Measurements from ENCODE around the gene UNK. TPM values are rescaled to one million over a fixed set of nuclear protein-coding genes. Genes with fewer than 3 reads are reported as not detected.
"Not testable (repeated sequence)": the region's sequence is repeated elsewhere in the genome, so short reads cannot be mapped to it uniquely, and the experiment has no call there.

The UNK gene
- total RNA-seq, 6 donors from 2014 or later, result 22.4 to 97.4 (median 31.4) TPM

DNA sequence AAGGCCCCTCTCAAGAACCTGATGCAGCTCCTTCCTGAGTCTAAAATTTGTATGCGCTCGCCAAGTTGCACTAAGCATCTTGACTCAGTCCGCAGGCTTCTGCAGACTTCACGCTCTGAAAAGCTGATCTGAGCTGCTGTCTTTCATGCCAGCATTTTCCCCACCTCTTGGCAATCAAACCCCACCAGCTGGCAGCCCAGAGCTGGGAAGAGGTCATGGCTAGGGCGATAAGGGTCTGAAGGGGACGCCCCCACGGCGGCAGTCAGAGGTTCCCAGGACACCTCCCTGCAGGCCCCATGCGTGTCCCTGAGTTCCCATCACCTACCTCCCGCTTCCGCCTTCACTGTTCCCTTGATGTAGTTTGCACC, 64.7 kb downstream of the UNK start:
- TF ChIP-seq POLR2A (IDR thresholded peaks at IDR 0.05), result no peak
- TF ChIP-seq, protein P1, sequence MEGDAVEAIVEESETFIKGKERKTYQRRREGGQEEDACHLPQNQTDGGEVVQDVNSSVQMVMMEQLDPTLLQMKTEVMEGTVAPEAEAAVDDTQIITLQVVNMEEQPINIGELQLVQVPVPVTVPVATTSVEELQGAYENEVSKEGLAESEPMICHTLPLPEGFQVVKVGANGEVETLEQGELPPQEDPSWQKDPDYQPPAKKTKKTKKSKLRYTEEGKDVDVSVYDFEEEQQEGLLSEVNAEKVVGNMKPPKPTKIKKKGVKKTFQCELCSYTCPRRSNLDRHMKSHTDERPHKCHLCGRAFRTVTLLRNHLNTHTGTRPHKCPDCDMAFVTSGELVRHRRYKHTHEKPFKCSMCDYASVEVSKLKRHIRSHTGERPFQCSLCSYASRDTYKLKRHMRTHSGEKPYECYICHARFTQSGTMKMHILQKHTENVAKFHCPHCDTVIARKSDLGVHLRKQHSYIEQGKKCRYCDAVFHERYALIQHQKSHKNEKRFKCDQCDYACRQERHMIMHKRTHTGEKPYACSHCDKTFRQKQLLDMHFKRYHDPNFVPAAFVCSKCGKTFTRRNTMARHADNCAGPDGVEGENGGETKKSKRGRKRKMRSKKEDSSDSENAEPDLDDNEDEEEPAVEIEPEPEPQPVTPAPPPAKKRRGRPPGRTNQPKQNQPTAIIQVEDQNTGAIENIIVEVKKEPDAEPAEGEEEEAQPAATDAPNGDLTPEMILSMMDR (IDR thresholded peaks at IDR 0.05), result no peak
- no peak for TF ChIP-seq POLR2AphosphoS5 (IDR thresholded peaks at IDR 0.05)
- TF ChIP-seq EP300 (IDR thresholded peaks at IDR 0.05), result no peak
- DNase-seq (no peak), ATAC-seq (ENCODE audit: low FRiP score in 2 of 2) (no peak)

DNA sequence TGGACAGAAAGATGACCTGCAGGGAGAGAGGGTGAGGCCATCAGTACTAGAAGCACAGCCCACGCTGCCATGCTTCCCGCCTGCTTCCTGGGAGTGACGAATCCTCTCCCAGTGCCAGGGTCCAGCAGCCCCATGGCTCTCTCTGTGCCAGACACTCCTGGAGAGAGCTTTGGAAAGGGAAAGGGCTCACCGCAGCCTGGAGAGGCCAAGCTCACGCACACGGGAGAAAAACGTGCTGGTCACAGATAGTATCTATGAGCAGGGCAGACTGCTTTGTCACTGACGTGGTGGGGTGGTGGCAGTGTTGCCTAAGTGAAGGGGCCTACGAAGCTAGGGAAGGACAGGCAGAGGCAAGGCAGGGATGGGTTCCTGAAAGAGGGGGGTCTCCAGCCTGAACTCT, 65.1 kb downstream of the UNK start:
- no peaks in the 10 kb centered on the region for H3K9me3 ChIP-seq
- WGBS, 2 donors, result 62 to 79% methylated on average over 9 of the region's 9 CpGs
- DNase-seq (no peak), ATAC-seq (ENCODE audit: low FRiP score in 2 of 2) (no peak)
- H3K27ac ChIP-seq, result peak overlapping the region in 2 of 4 donors; percentile 93 to 96
- TF ChIP-seq POLR2A (IDR thresholded peaks at IDR 0.05) (no peak), POLR2AphosphoS5 (IDR thresholded peaks at IDR 0.05) (no peak), EP300 (IDR thresholded peaks at IDR 0.05) (no peak)
- TF ChIP-seq, protein P1 (IDR thresholded peaks at IDR 0.05), result no peak
- H3K36me3 ChIP-seq, result peaks cover 41 to 69% (median 58%) of the 10 kb centered on the region in 4 donors
- peaks cover 66 to 71% (median 67%) of the 10 kb centered on the region in 4 donors for H3K4me1 ChIP-seq
- no peaks in the 10 kb centered on the region for H3K27me3 ChIP-seq
- H3K4me3 ChIP-seq, result no peak overlapping the region

More for the DNA sequence above, 64.7 kb downstream of the UNK start:
- Histone ChIP-seq H3K27me3 (no peaks in the 10 kb centered on the region), H3K4me1 (peaks cover 67 to 73% (median 69%) of the 10 kb centered on the region in 4 donors), H3K4me3 (no peak overlapping the region), H3K9me3 (no peaks in the 10 kb centered on the region), H3K36me3 (peaks cover 41 to 69% (median 58%) of the 10 kb centered on the region in 4 donors), H3K27ac (peak overlapping the region in 3 of 4 donors; percentile 93 to 96 (median 95))
- WGBS, 2 donors, result 89 to 90% methylated on average over 11 of the region's 11 CpGs

DNA sequence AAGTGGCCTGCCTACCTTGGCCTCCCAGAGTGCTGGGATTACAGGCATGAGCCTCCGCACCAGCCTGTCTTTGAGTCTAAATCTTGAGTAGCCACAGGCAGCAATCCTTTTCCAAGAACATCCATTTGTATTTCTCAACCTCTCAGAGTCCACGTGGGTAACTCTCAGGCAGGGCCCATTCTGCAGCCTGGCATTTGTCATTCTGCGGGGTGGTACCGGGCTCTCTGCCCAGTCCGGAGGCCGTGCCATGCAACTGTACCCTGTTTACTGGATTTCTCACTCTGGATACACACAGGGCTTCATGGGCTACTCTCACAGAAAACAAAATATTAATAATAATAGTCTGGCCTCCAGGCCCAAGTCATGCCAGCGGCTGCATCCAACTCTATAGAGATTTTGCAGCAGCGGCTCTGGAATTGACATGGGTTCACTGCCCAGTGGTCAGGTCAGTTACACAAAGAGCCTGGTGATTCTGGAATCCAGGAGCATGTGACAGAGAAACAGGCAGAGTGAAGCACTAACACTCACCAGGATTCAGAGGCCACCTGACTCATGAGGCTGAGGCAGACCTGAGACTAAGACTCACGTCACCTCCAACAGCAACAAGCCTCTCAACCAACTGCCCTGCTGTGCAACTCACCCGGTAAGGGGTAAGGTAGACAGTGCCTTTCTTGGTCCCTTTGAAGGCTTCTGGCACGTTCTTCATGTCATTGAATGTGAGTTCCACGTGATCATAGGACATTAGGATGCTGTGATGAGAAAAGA, 66.5 kb downstream of the UNK start:
- peaks cover 53 to 59% (median 54%) of the 10 kb centered on the region in 4 donors for H3K4me1 ChIP-seq
- DNase-seq (no peak), ATAC-seq (ENCODE audit: low FRiP score in 2 of 2) (no peak)
- no peak overlapping the region for H3K4me3 ChIP-seq
- no peaks in the 10 kb centered on the region for H3K9me3 ChIP-seq
- no peaks in the 10 kb centered on the region for H3K27me3 ChIP-seq
- TF ChIP-seq POLR2AphosphoS5 (IDR thresholded peaks at IDR 0.05) (no peak), POLR2A (IDR thresholded peaks at IDR 0.05) (no peak), EP300 (IDR thresholded peaks at IDR 0.05) (no peak)
- TF ChIP-seq, protein P1 (IDR thresholded peaks at IDR 0.05), result no peak
- H3K36me3 ChIP-seq, result peaks cover 41 to 66% (median 55%) of the 10 kb centered on the region in 4 donors
- WGBS, 2 donors, result 85 to 93% methylated on average over 12 of the region's 12 CpGs
- H3K27ac ChIP-seq, result peak overlapping the region in 2 of 4 donors; percentile 30

DNA sequence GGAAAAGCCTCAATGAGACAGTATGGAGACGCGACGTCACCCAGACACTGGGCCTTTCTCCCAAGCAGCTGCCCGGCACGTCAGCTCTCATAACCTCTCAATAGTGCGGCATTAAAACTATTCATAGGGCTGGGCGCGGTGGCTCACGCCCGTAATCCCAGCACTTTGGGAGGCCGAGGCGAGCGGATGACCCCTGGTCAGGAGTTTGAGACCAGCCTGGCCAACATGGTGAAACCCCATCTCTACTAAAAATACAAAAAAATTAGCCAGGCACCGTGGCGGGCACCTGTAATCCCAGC, 67.0 kb downstream of the UNK start:
- peaks cover 39 to 61% (median 53%) of the 10 kb centered on the region in 4 donors for H3K36me3 ChIP-seq
- WGBS, 2 donors, result 93 to 94% methylated on average over 15 of the region's 15 CpGs
- H3K27me3 ChIP-seq; DNase-seq; ATAC-seq (ENCODE audit: low FRiP score in 2 of 2); H3K4me3 ChIP-seq; H3K9me3 ChIP-seq: not testable (repeated sequence)
- peak overlapping the region in 2 of 4 donors; percentile 30 for H3K27ac ChIP-seq
- peaks cover 53 to 59% (median 53%) of the 10 kb centered on the region in 4 donors for H3K4me1 ChIP-seq

DNA sequence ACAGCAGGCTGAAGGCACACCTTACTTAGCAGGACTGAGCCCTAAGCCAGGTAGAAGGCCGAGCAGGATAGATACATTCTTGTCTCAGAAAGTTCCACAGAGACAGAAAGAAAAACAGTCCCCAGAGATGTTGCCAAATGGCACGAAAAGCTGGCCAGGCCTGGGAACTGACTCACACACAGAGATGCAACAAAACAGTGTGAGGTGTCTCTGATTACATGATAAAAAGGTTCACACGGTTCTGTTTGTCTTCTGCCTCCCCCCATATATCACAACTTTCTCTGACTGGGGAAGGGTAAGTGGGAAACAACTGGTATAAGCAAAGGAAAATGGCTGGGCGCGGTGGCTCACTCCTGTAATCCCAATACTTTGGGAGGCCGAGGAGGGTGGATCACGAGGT, 68.8 kb downstream of the UNK start:
- peaks cover 38 to 46% (median 42%) of the 10 kb centered on the region in 4 donors for H3K4me1 ChIP-seq
- 80 to 81% methylated on average over 7 of the region's 7 CpGs for WGBS, 2 donors
- DNase-seq, result no peak
- no peaks in the 10 kb centered on the region for H3K27me3 ChIP-seq
- H3K36me3 ChIP-seq, result peaks cover 23 to 43% (median 35%) of the 10 kb centered on the region in 4 donors
- TF ChIP-seq EP300 (IDR thresholded peaks at IDR 0.05) (no peak), POLR2AphosphoS5 (IDR thresholded peaks at IDR 0.05) (no peak)
- TF ChIP-seq, protein P1 (IDR thresholded peaks at IDR 0.05), result no peak
- peak overlapping the region in 1 of 4 donors; percentile 94 for H3K4me3 ChIP-seq
- H3K9me3 ChIP-seq, result no peaks in the 10 kb centered on the region
- no peak for ATAC-seq (ENCODE audit: low FRiP score in 2 of 2)
- peak overlapping the region; percentile 7 to 100 (median 99) for H3K27ac ChIP-seq

Measured in upper lobe of left lung (tissue), 6 donors.